HL-60 (cell line): ENCODE measurements around the gene CSNK1A1.

Experiments
- DNase-seq, 2 experiments: peaks; one replicate each; pipeline ENCODE4 v3.0.0-alpha.2; 2010 to 2020; ENCODE audit warnings: low read depth in 1 of 2, low spot score in 1 of 2
- H3K27ac ChIP-seq: fragments of 250-450 bp; sonication (Bioruptor Pico); replicated peaks from 2 replicates; pipeline ENCODE4 v1.5.1; 2020; ENCODE audit warnings: mild to moderate bottlenecking, moderate library complexity
- H3K27me3 ChIP-seq: fragments of 250-450 bp; sonication (Bioruptor Pico); 2 replicates; pipeline ENCODE4 v1.5.1; 2021; ENCODE audit warnings: mild to moderate bottlenecking, moderate library complexity; ENCODE audit not compliant: insufficient read depth, poor library complexity, severe bottlenecking
- H3K4me3 ChIP-seq: replicated peaks from 2 replicates; pipeline ENCODE4 v1.5.1; 2011; ENCODE audit warnings: mild to moderate bottlenecking, control low read depth, low read length; ENCODE audit not compliant: insufficient read depth
- GABPA ChIP-seq: IDR thresholded peaks from 2 replicates; pipeline ENCODE4 v1.6.1; 2012; ENCODE audit warnings: low read depth
- POLR2AphosphoS5 ChIP-seq: IDR thresholded peaks from 2 replicates; pipeline ENCODE4 v1.6.1; 2012; ENCODE audit warnings: low read depth
- REST ChIP-seq: IDR thresholded peaks from 2 replicates; pipeline ENCODE4 v1.6.1; 2012; ENCODE audit warnings: low read depth; ENCODE audit not compliant: insufficient replicate concordance
- SPI1 ChIP-seq: IDR thresholded peaks from 2 replicates; pipeline ENCODE4 v1.6.1; 2012; ENCODE audit warnings: low read depth, mild to moderate bottlenecking, borderline replicate concordance
- TF ChIP-seq, protein P1 (sequence below): IDR thresholded peaks from one replicate; pipeline ENCODE4 v1.5.1; 2011; ENCODE audit warnings: low read length, control low read depth, inconsistent platforms; ENCODE audit not compliant: insufficient read depth

The CSNK1A1 gene

GRCh38 chr5:149529463-149529862 is 21.8 kb downstream of the CSNK1A1 start:
- DNase-seq: no peak
- TF ChIP-seq REST (no peak), POLR2AphosphoS5 (no peak), GABPA (no peak), SPI1 (no peak)
- TF ChIP-seq, protein P1, sequence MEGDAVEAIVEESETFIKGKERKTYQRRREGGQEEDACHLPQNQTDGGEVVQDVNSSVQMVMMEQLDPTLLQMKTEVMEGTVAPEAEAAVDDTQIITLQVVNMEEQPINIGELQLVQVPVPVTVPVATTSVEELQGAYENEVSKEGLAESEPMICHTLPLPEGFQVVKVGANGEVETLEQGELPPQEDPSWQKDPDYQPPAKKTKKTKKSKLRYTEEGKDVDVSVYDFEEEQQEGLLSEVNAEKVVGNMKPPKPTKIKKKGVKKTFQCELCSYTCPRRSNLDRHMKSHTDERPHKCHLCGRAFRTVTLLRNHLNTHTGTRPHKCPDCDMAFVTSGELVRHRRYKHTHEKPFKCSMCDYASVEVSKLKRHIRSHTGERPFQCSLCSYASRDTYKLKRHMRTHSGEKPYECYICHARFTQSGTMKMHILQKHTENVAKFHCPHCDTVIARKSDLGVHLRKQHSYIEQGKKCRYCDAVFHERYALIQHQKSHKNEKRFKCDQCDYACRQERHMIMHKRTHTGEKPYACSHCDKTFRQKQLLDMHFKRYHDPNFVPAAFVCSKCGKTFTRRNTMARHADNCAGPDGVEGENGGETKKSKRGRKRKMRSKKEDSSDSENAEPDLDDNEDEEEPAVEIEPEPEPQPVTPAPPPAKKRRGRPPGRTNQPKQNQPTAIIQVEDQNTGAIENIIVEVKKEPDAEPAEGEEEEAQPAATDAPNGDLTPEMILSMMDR: no peak
- no peaks in the 10 kb centered on the region for H3K27me3 ChIP-seq
- no peak overlapping the region for H3K4me3 ChIP-seq
- no peak overlapping the region for H3K27ac ChIP-seq

DNA sequence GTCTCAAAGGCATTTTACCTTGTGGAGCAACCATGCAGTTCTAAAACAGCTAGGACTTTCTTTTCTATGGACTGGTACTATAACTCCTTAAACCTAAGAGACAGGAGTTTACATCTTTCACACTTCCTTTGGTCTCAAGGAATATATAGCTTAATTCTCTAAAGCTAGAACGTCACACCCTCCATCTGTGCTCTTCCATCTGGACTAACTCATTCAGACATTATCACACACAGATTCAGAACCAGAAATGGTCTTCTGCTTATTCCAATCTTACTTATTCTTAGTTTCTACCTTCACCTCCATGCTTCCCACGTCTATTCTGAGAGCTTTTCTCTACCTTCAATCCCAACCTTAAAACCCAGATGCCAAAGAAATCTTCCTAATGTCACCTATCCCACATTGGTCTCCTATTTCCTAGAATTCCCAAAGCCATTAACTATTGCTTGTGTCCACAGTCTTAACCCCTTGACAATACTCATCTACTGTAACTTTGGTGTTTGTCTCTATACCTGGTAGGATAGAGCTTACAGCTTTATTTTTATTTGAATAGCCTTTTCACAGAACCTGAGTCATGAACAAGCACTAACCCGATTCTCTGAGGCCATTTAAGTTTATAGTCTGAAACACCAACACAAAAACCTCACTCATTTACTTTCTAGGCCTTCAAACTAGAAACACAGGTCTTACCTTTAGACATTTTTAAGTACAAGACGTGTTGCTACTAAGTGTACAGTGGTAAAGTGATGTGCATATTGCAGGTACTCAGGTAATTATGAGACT is 22.8 kb downstream of the CSNK1A1 start:
- no peaks in the 10 kb centered on the region for H3K27me3 ChIP-seq
- TF ChIP-seq REST (no peak), GABPA (no peak)
- no peak overlapping the region for H3K27ac ChIP-seq
- DNase-seq: no peak
- H3K4me3 ChIP-seq: no peak overlapping the region

DNA sequence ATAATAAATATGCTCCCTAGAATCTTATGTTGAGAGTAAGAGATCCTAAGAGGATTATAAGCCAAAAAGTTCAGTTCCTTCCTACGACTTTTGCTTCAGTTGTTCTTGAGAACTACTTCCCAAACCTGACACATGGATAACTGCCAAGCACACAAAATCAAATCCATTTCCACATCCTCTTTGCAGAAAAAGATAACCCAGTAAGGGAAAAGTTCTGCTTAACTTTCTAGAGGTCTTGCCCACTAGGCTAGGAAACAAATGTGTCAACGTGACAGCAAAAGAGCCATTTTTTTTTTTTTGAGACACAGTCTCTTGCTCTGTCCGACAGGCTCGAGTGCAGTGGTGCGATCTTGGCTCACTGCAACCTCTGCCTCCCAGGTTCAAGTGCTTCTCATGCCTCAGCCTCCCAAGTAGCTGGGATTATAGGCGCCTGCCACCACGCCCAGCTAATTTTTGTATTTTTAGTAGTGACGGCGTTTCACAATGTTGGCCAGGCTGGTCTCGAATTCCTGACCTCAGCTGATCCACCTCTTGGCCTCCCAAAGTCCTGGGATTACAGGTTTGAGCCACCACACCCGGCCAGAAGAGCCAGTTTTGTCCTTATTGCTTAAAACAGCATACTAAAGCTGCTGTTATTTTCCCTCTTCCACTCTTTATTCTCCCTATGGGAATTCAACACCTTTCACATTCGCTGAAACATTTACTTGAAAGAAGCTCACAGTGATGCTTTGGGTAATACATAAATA is 24.2 kb downstream of the CSNK1A1 start:
- no peak overlapping the region for H3K27ac ChIP-seq
- DNase-seq: no peak
- no peaks in the 10 kb centered on the region for H3K27me3 ChIP-seq
- H3K4me3 ChIP-seq: no peak overlapping the region
- TF ChIP-seq, protein P1: no peak
- no peak for TF ChIP-seq GABPA
- TF ChIP-seq REST: no peak
- no peak for TF ChIP-seq SPI1
- TF ChIP-seq POLR2AphosphoS5: no peak
